ENCODE results near the gene MED17.

DNA sequence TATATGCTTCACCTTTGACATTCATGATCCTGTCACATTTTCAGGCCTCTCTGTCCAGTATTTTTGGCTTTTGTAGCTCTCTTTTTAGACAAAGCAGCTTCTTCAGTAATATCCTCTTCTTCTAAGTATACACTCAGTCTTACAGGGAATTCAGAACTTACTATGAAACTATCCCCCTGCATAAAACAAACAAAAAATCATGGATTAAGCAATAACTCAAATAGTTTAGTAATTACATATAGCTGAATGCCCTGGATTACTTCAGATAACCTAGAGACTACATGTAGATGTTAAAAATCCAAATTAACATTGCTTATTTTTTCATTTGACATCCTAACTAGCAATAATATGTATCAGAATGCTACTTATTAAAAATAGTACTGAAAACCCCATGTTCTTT is 48.0 kb upstream of the MED17 start:
- TF ChIP-seq, protein P1, sequence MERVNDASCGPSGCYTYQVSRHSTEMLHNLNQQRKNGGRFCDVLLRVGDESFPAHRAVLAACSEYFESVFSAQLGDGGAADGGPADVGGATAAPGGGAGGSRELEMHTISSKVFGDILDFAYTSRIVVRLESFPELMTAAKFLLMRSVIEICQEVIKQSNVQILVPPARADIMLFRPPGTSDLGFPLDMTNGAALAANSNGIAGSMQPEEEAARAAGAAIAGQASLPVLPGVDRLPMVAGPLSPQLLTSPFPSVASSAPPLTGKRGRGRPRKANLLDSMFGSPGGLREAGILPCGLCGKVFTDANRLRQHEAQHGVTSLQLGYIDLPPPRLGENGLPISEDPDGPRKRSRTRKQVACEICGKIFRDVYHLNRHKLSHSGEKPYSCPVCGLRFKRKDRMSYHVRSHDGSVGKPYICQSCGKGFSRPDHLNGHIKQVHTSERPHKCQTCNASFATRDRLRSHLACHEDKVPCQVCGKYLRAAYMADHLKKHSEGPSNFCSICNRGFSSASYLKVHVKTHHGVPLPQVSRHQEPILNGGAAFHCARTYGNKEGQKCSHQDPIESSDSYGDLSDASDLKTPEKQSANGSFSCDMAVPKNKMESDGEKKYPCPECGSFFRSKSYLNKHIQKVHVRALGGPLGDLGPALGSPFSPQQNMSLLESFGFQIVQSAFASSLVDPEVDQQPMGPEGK (CRISPR knock-in tag; IDR thresholded peaks at IDR 0.05; ENCODE audit: borderline replicate concordance) = no peak
- no peak for TF ChIP-seq ZFP30 (CRISPR knock-in tag; IDR thresholded peaks at IDR 0.05)
- no peak for TF ChIP-seq GLIS3 (CRISPR knock-in tag; IDR thresholded peaks at IDR 0.05)
- TF ChIP-seq TOX (CRISPR knock-in tag; IDR thresholded peaks at IDR 0.05; ENCODE audit: borderline replicate concordance) = no peak
- TF ChIP-seq CSDC2 (CRISPR knock-in tag; IDR thresholded peaks at IDR 0.05) = no peak
- TF ChIP-seq, protein P2, sequence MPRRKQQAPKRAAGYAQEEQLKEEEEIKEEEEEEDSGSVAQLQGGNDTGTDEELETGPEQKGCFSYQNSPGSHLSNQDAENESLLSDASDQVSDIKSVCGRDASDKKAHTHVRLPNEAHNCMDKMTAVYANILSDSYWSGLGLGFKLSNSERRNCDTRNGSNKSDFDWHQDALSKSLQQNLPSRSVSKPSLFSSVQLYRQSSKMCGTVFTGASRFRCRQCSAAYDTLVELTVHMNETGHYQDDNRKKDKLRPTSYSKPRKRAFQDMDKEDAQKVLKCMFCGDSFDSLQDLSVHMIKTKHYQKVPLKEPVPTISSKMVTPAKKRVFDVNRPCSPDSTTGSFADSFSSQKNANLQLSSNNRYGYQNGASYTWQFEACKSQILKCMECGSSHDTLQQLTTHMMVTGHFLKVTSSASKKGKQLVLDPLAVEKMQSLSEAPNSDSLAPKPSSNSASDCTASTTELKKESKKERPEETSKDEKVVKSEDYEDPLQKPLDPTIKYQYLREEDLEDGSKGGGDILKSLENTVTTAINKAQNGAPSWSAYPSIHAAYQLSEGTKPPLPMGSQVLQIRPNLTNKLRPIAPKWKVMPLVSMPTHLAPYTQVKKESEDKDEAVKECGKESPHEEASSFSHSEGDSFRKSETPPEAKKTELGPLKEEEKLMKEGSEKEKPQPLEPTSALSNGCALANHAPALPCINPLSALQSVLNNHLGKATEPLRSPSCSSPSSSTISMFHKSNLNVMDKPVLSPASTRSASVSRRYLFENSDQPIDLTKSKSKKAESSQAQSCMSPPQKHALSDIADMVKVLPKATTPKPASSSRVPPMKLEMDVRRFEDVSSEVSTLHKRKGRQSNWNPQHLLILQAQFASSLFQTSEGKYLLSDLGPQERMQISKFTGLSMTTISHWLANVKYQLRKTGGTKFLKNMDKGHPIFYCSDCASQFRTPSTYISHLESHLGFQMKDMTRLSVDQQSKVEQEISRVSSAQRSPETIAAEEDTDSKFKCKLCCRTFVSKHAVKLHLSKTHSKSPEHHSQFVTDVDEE (CRISPR knock-in tag; IDR thresholded peaks at IDR 0.05) = no peak

All from SK-N-SH treated with all-trans-retinoic acid at 6 μM for 48 hours (cell line).